Gastroesophageal sphincter (tissue), 4 donors: Measurements from ENCODE around the gene CYFIP2. TPM values are rescaled to one million over a fixed set of nuclear protein-coding genes. Genes with fewer than 3 reads are reported as not detected.

Experiments used
- ATAC-seq: fragments of 150-250 bp; one replicate; pipeline ENCODE4 v1.9.1; 2016; ENCODE audit warnings: mild to moderate bottlenecking, moderate library complexity
- H3K27ac ChIP-seq, 4 donors: fragments of 200-600 bp; sonication (generic) in 3 of 4; 1 replicate in 3 of 4; 2 replicates in 1 of 4; pipeline ENCODE4 v1.5.1; 2016 to 2019
- H3K27me3 ChIP-seq: fragments of 200-600 bp; sonication (generic); one replicate; pipeline ENCODE4 v1.5.1; 2019
- H3K36me3 ChIP-seq, 2 donors: fragments of 200-600 bp; sonication (generic); one replicate each; pipeline ENCODE4 v1.5.1; 2019; ENCODE audit warnings: control low read depth in 1 of 2
- H3K4me1 ChIP-seq, 3 donors: fragments of 200-600 bp; sonication (generic); 1 replicate in 2 of 3; 2 replicates in 1 of 3; pipeline ENCODE4 v1.5.1; 2016 to 2019; ENCODE audit warnings: control low read depth in 2 of 3
- H3K4me3 ChIP-seq, 2 donors: fragments of 200-600 bp; sonication (generic); one replicate each; pipeline ENCODE4 v1.5.1; 2019; ENCODE audit warnings: mild to moderate bottlenecking in 1 of 2, moderate library complexity in 1 of 2
- H3K9me3 ChIP-seq, 3 donors: fragments of 200-600 bp; sonication (generic); one replicate each; pipeline ENCODE4 v1.5.1; 2017 to 2019; ENCODE audit warnings: control low read depth in 2 of 3
- EP300 ChIP-seq: sonication (generic); formaldehyde crosslinking; IDR thresholded peaks from one replicate; pipeline ENCODE4 v1.6.1; 2017; ENCODE audit warnings: antibody characterized with exemption, mild to moderate bottlenecking
- POLR2A ChIP-seq, 2 donors: fragments of 450-650 bp; IDR thresholded peaks; one replicate each; pipeline ENCODE4 v1.6.1; 2017; ENCODE audit warnings: antibody characterized with exemption in 2 of 2, mild to moderate bottlenecking in 2 of 2, moderate library complexity in 1 of 2
- POLR2AphosphoS5 ChIP-seq: sonication (generic); formaldehyde crosslinking; IDR thresholded peaks from one replicate; pipeline ENCODE4 v1.6.1; 2017; ENCODE audit warnings: antibody characterized with exemption
- WGBS, 2 donors: methylation state at CpG; one replicate each; pipeline ENCODE4 v1.1.5; 2018; ENCODE audit warnings: low coverage in 1 of 2; 5-methylcytosine and 5-hydroxymethylcytosine counted together
- total RNA-seq, 4 donors: library from RNA; depleted of rRNA; stranded (reverse); fragments of >200 nt; gene quantifications; one replicate each; pipeline ENCODE4 v1.1.0, GENCODE V29; 2016
- TF ChIP-seq, protein P1 (sequence below), 4 experiments: fragments of 200-600 bp in 2 of 4; fragments of 450-650 bp in 2 of 4; sonication (generic) in 1 of 4; IDR thresholded peaks; one replicate each; pipeline ENCODE4 v1.5.1; 2017 to 2019; ENCODE audit warnings: antibody characterized with exemption in 4 of 4, mild to moderate bottlenecking in 2 of 4, moderate library complexity in 2 of 4

Gene CYFIP2
- total RNA-seq, 4 donors from 2014 or later = 13.7 to 50.6 (median 23.1) TPM

DNA sequence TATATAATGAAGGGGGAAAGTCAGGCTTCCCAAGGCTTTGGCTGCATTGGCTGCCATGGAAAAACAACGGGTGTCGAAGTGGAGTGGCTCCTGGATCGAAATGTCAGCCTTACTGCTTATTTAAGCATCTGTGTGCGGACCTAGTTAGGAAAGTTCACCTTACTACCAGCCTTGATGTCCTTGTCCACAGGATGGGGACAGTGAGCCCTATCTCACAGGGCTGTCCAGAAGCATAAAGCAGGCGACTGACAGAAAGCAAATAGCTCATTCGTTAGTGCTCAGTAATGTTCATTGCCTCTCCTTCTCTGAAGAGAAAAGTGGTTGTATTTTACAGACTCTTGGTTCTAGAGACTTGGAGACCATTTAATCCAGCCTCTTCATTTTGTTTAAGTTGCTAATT, 112.6 kb downstream of the CYFIP2 start:
- TF ChIP-seq POLR2A (IDR thresholded peaks at IDR 0.05) (no peak), EP300 (no peak), POLR2AphosphoS5 (no peak)
- TF ChIP-seq, protein P1, sequence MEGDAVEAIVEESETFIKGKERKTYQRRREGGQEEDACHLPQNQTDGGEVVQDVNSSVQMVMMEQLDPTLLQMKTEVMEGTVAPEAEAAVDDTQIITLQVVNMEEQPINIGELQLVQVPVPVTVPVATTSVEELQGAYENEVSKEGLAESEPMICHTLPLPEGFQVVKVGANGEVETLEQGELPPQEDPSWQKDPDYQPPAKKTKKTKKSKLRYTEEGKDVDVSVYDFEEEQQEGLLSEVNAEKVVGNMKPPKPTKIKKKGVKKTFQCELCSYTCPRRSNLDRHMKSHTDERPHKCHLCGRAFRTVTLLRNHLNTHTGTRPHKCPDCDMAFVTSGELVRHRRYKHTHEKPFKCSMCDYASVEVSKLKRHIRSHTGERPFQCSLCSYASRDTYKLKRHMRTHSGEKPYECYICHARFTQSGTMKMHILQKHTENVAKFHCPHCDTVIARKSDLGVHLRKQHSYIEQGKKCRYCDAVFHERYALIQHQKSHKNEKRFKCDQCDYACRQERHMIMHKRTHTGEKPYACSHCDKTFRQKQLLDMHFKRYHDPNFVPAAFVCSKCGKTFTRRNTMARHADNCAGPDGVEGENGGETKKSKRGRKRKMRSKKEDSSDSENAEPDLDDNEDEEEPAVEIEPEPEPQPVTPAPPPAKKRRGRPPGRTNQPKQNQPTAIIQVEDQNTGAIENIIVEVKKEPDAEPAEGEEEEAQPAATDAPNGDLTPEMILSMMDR (IDR thresholded peaks at IDR 0.05) = no peak
- no peaks in the 10 kb centered on the region for H3K27me3 ChIP-seq
- H3K36me3 ChIP-seq = no peaks in the 10 kb centered on the region
- peak overlapping the region in 1 of 4 donors; percentile 22 for H3K27ac ChIP-seq
- no peak for ATAC-seq
- no peaks in the 10 kb centered on the region for H3K9me3 ChIP-seq
- H3K4me1 ChIP-seq = peaks cover 0 to 31% (median 3%) of the 10 kb centered on the region in 3 donors
- WGBS, 2 donors = 67 to 89% methylated on average over 2 to 6 of the region's 6 CpGs
- no peak overlapping the region for H3K4me3 ChIP-seq

DNA sequence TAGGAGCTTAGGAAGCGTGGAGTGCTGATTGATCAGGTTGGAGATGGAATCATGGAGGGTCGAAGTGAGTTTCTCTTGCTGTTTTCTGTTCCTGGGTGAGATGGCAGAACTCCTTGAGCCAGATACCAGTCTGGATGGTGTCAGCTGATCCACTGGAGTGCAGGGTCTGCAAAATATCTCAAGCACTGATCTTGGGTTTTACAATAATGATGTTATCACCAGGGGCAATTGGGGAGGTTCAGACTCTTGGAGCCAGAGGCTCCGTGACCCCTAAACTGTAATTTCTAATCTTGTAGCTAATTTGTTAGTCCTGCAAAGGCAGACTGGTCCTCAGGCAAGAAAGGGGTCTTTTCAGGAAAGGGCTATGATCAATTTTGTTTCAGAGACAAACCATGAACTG, 114.1 kb downstream of the CYFIP2 start:
- Histone ChIP-seq H3K36me3 (no peaks in the 10 kb centered on the region), H3K9me3 (no peaks in the 10 kb centered on the region), H3K4me1 (peaks cover 7 to 45% (median 15%) of the 10 kb centered on the region in 3 donors), H3K4me3 (no peak overlapping the region), H3K27ac (peak overlapping the region in 2 of 4 donors; percentile 9 to 94), H3K27me3 (no peaks in the 10 kb centered on the region)
- TF ChIP-seq POLR2A (IDR thresholded peaks at IDR 0.05) (no peak), POLR2AphosphoS5 (no peak), EP300 (no peak)
- TF ChIP-seq, protein P1 (IDR thresholded peaks at IDR 0.05) = no peak
- no peak for ATAC-seq
- 94 to 97% methylated on average over 2 to 3 of the region's 3 CpGs for WGBS, 2 donors

DNA sequence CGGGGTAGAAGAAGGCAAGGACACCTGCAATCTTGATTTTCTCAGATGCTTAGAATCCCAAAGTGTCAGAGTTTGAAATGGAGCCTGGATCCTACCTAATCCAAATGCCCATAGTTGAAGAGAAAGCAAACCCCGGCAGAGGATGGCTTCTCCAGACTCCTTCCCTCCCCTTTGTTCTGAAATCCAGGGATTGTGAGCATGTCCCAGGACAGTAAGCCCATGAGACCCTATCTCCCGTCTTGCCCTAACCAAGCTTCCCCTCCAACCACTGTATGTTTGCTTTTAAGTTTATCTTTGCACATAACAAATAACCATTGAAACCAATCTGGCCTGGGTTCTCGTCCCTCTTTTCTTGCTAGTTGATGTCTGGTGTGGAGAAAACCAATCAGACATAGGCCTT, 115.8 kb downstream of the CYFIP2 start:
- no peak overlapping the region for H3K4me3 ChIP-seq
- TF ChIP-seq, protein P1 (IDR thresholded peaks at IDR 0.05) = no peak
- no peak for TF ChIP-seq POLR2A (IDR thresholded peaks at IDR 0.05)
- no peak for TF ChIP-seq POLR2AphosphoS5
- no peak for TF ChIP-seq EP300
- WGBS, 2 donors = 51 to 71% methylated on average over 2 to 4 of the region's 4 CpGs
- H3K36me3 ChIP-seq = no peaks in the 10 kb centered on the region
- H3K27ac ChIP-seq = peak overlapping the region; percentile 75 to 98 (median 88)
- H3K9me3 ChIP-seq = no peaks in the 10 kb centered on the region
- H3K27me3 ChIP-seq = no peaks in the 10 kb centered on the region
- ATAC-seq = no peak
- H3K4me1 ChIP-seq = peaks cover 7 to 63% (median 22%) of the 10 kb centered on the region in 3 donors

DNA sequence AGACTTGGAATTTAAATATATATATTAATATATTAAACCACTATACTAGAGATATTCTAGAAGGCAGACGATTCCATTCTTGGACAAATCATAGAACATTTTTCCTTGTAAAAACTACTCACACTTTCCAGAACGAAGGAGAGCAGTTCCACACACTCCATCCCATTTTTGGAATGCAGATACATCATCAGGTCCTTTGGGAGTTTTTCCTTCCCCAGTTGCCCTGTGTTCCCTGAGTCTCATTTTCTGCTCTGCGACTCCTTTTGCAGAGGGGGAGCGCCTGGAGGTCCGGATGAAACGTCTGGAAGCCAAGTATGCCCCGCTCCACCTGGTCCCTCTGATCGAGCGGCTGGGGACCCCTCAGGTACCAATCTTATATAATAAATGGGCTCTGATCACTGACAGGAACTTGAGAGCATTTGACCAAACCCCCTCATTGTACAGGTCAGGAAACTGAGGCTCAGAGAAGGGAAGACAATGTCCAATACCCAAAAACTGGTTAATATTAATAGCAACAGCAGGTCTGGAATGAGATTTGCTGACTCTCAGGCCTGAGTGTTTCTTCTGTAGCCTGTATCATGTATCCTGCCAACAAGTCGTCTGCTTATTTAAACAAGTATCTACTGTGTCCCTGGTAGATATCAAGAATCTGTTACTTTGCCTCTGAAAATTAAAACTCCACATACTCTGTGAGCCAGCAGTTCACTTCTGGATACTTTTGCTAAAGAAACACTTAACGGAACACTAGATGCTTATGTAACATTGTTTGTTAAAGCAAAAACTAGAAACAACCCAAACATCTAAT, 117.3 kb downstream of the CYFIP2 start:
- H3K4me1 ChIP-seq = peaks cover 18 to 67% (median 30%) of the 10 kb centered on the region in 3 donors
- peak overlapping the region; percentile 83 to 98 (median 92) for H3K27ac ChIP-seq

DNA sequence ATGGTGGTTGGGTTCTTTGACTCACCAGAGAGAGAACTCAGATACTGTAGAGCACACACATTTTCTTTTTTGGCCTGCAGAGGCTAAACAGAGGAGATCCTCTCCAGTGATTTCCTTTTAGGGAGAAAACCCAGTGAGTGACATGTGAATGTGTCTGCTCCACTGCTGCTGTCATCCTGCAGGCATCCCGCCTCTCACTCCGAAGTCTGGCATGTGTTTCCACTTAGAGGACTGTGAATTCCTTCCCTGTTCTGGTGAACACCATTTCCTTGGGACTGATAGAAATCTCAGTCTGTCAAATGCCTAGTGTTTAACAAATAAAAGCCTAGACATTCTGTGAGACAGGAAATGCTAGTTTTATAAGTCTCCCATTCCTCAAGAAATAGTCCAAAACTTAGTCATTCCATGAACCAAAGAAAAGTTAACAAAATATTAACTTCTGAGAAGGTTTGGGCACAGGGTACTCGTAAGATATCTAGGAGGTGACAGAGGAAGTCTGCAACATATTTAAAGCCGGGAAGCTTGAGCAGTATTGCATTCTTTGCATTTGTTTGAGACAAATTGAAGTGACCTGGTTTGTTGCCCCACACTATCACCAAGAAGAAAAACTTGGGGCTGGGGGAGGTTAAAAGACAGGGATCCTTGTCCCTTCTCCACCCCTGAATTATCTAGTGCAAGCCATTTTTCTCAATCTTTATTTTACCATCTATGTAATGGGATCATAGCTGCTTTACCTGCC, 119.2 kb downstream of the CYFIP2 start:
- Histone ChIP-seq H3K4me1 (peaks cover 18 to 70% (median 26%) of the 10 kb centered on the region in 3 donors), H3K4me3 (no peak overlapping the region), H3K27me3 (no peaks in the 10 kb centered on the region), H3K9me3 (no peaks in the 10 kb centered on the region), H3K27ac (peak overlapping the region; percentile 83 to 98 (median 89)), H3K36me3 (no peaks in the 10 kb centered on the region)
- peak; percentile 83 for ATAC-seq
- TF ChIP-seq EP300 (no peak), POLR2A (IDR thresholded peaks at IDR 0.05) (no peak), POLR2AphosphoS5 (peak; percentile 56)
- TF ChIP-seq, protein P1 (IDR thresholded peaks at IDR 0.05) = peak in 1 of 4 experiments; percentile 11
- WGBS, 2 donors = 14 to 20% methylated on average over 4 of the region's 4 CpGs

More for the DNA sequence above, 117.3 kb downstream of the CYFIP2 start:
- H3K36me3 ChIP-seq = no peaks in the 10 kb centered on the region
- ATAC-seq = no peak
- no peaks in the 10 kb centered on the region for H3K27me3 ChIP-seq
- WGBS, 2 donors = 49 to 52% methylated on average over 4 to 9 of the region's 11 CpGs
- H3K4me3 ChIP-seq = no peak overlapping the region
- peak; percentile 34 for TF ChIP-seq POLR2AphosphoS5
- no peak for TF ChIP-seq POLR2A (IDR thresholded peaks at IDR 0.05)
- no peaks in the 10 kb centered on the region for H3K9me3 ChIP-seq
